COLO829 (cell line): ENCODE results near the gene VSIG8.

Experiments used
- DNase-seq: peaks from one replicate; pipeline ENCODE4 v3.0.0; 2012; ENCODE audit warnings: low spot score

Gene VSIG8

DNA sequence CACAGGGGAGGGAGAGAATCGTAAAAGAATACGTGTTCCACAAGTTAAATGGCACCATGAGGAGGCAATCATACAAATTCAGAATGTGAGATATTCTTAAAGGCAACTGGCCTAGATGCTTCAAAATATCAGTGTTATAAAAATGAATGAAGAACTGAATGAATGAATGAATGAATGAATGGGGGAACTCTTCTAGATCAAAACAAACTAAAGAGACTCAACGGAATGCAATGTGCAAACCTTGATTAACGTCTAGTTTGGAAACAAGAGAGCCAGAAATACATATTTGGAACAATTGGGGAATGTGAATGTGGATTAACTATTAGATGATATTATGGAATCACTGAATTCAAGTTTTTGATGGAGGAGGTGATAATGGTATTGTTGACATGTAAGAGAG lies 20.7 kb upstream of the VSIG8 start:
- no peak for DNase-seq

DNA sequence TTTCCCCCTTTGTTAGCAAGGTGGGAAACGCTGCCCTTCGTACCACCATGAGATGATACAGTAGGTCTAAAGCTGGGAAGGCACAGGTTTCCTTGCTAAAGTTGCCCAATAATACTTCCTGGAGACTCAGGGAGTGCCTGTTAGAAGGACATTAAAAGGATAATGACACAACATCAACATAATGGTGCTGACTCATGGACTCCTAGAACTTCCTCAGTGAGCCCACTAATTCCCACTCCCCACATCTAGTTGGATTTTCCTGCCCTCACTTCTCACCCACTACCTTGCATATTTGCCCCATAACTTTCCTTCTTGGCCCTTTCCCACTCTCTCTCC lies 20.0 kb upstream of the VSIG8 start:
- DNase-seq, result no peak

DNA sequence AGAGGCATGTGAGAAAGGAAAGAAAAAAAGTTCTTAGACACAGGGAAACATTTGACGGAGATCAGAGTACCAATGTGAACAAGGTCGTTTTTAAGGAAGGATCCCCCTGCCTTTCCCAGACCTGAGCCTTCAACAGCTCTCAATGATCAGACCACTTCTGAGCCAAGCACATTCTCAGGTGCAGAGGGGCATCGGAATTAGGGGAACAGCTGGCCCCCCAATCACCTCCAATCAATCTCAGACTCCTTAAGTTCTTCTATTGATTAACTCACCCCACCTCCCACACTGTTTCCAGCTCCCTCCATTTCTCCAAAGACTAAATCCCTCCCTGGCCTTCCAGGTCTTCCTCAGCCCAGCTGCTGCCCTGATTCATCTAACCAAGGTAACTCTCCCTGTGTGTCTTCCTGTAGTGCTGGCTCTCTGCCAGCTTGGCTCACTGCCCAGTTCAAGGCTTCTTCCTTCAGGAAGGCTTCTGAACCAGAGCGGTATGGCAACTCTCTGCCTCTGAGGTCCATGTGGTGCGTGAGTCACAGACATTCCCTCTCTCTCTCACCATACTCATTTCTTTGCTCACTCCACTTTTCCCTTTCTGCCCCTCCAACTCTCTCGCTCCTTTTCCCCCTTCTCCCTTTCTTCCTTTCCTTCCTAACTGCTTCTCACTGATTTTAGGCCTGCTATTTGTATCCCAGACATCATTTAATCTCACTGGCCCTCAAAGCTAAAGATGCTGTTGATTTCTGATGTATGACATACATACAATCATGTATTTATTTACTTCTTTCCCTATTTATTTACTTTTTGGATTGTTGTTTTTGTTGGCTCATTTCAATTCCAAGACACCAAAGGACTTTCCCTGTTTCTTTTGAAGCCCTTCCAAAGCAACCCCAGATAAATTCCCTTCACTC lies 19.4 kb upstream of the VSIG8 start:
- peak; percentile 89 for DNase-seq

DNA sequence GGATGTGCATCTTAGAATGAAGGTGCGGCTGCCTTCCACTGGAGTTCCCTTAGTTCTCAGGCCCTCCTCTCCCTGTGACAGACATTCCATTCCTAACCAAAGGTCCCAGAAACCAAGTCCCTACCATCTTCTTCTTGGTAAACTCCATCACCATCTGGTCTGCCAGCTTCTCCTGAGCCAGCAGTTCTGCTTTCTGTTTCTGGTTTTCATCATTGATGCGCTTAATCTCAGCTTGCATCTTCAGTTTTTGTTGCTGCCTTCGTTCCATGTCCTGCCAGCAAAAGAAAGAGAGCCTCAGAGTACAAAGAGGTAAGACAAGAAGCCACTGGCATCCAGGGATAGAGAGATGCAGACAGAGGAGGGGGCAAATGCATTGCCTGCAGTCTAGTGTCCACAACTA lies 18.0 kb upstream of the VSIG8 start:
- DNase-seq, result no peak

DNA sequence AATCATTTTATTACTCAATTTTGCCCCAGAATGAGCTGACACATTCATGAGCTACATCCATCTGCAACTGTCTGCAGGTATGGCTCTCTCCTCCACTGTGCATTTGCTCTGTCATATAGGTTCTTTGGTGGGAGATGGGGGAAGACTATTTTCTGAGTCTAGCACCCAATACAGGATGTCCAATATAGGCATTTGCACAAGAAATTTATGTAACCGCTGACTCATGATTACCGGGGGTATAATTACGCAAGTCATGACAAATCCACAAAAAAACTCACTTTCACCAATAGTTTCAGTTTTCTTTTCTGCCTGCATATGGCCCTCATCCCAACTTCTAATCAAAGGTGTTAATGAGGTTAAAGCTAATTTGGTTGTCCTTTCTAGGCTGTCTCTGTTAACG lies 17.5 kb upstream of the VSIG8 start:
- no peak for DNase-seq

DNA sequence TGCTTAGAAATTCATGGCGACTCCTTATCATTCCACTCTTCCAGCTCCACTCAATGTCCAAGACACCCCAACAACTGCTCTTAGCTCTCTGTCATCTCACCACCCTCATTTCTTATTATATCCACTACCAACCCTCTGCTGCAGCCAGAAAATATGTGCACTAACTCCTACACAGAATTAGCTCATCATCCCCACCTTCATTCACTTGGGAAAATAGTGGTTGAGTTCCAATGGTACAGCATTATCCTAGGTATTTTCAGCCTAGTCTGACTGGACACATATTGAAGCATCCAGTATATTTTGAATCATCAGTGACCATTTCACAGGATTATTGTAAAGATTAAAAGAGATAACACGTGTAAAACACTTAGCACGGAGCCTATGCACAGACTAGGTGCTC lies 16.7 kb upstream of the VSIG8 start:
- DNase-seq, result no peak

DNA sequence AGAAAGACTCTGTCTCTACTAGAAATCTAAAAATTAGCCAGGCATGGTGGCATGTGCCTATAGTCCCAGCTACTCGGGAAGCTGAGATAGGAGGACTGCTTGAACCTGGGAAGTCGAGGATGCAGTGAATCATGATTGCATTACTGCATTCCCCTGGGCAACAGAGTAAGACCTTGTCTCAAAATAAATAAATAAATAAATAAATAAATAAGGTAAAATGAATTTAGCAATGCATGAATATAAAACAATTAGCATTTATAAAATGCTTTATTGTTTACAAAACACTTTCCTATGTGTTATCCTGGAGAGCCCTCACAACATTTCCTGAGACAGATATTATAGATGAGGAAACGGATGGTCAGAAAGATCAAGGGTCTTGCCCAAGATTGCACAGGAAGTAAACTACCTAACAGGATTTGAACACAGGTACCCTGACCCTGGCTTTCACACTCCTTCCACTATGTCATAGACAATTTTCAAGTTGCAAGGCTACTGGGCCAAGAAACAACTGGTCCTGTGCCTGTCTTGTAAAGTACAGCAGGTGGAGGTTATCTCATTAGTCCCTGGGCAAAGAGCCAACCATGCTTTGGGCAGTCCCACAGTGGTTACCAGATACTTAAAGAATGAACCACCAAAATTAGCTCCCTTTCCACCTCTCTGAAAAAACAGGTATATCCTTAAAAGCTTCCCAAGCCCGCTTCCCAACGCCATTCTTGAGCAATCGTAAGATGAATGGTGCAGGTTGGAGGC lies 15.4 kb upstream of the VSIG8 start:
- DNase-seq, result no peak

DNA sequence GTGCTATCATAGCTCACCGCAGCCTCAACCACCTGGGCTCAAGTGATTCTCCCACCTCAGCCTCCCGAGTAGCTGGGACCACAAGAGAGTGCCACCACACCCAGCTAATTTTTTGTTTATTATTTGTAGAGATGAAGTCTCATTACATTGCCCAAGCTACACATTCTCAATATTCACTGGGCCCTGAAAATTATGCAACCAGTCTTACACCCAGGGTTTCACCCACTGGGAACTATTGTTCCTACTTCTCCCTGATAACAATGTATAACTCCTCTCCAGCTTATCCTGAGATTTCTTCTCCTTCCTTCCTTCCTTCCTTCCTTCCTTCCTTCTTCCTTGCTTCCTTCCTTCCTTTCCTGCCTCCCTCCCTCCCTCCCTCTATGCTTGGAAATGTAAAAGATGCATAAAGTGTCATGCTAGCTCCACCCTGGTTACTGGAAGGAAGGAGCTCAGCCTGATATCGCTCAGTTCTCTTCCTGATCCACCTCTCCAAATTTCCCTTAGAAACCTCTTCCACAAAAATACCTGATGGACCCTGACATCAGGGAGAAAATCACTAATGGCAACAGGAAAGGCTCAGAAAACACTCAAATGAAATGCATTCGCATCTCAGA lies 11.2 kb upstream of the VSIG8 start:
- no peak for DNase-seq

DNA sequence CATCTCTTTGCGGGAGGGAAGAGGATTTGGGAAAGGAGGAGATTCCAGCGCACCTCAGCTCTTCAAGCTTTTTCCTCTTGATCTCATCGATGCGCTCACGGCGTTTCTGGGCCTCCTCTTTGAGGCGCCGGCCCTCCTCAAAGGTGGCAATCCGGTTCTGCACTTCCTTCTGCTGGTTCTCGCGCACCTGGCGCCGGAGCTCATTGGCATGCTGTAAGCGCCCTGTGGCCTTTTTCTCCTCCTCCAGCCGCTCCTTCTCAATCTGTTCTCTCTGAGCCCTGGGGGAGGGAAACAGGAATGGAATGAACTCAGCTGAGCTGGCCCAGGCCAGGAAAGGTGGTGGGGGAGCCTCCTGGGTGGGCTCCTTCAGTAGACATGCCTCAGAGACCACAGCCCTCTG lies 10.4 kb upstream of the VSIG8 start:
- no peak for DNase-seq

DNA sequence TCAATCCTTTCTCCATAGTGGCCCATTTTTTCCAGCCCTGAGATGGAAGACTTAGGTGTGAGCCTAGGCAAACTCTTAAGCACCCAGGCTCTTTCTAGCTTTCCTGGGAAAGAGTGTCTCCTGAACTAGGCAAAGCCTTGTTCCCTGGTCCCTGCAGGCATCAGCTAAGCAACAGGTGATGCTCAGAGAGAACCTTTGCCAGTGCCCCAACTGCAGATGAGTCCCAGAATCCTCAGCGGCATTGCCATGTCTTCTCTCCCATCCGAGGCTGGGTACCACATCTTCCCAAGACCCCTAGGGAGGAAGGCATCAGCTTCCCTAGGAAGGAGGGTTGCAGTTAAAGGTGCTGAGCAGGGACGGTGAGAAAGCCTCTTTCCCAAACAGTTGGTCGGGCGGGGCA lies 8.2 kb upstream of the VSIG8 start:
- no peak for DNase-seq

DNA sequence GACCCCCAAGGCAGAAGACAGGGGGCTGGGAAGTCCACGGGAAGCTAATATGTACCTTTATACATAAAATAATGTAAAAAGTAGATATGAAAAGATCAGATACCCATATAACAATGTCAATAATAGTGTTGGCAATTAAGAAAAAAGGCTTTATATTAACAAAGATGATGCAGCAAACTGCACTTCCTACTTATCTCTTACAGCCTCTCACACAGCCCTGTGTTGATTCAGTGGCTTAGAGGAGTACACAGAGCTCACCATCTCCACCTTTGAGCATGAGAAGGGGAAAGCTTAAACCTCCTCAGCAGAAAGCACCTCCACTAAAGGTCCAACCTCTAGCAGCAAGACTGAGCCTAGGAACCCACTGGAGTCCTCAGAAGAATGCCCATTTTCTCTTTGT lies 7.2 kb upstream of the VSIG8 start:
- no peak for DNase-seq

DNA sequence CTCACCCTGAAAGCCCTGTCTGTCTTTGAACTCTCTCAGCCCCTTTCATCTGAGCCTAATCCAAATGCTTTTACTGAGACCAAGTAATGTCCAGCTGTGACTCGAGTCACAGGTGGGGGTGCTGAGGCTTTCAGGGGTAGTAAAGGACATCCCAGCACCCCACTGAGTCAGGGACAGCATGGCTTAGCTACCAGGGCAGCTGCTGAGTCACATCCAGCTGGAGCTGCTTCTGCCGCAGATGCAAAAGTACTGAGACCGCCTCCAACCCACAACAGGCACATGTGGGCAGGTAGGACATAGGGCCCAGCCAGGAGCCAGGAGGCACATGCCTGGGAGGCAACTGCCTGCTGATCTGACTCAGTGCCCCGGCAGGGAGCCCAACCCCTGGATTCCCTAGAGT lies 6.7 kb upstream of the VSIG8 start:
- DNase-seq, result no peak

DNA sequence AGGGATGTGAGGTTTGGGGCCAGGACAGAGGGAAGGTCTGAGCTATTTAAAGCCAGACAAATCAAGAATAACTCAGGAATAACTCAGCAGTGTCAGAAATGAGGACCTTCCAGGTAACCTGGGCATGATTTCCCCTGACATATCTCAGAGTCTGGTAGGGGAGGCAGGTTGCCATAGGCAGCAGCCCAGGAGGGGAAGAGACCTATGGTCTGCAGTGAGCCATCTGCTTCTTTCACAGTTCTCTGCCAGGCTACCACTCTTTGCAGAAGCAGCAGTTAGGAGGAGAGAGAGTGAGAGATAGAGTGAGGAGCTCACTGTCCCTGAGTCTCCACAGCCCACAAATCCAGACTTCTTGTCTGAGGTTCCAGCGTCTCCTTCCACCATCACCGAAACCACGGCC lies 6.3 kb upstream of the VSIG8 start:
- DNase-seq, result no peak

DNA sequence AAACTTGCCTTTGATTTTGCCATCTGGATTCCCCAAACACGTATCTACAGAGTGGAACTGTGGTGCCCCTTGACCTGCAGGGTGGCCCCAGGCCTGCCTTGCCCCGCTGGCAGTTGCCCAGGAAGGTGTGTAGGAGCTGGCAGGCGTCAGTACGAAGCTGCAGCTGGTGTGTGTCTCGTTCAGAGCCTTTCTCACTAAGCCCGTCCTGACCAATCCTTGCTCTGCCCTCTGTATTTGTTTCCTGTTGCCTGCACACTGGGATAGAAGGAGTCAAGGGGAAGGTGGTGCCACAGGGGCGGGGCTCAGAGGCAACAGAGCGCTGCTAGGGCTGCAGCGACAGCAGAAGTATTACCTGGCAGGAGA lies 5.2 kb upstream of the VSIG8 start:
- DNase-seq, result no peak

DNA sequence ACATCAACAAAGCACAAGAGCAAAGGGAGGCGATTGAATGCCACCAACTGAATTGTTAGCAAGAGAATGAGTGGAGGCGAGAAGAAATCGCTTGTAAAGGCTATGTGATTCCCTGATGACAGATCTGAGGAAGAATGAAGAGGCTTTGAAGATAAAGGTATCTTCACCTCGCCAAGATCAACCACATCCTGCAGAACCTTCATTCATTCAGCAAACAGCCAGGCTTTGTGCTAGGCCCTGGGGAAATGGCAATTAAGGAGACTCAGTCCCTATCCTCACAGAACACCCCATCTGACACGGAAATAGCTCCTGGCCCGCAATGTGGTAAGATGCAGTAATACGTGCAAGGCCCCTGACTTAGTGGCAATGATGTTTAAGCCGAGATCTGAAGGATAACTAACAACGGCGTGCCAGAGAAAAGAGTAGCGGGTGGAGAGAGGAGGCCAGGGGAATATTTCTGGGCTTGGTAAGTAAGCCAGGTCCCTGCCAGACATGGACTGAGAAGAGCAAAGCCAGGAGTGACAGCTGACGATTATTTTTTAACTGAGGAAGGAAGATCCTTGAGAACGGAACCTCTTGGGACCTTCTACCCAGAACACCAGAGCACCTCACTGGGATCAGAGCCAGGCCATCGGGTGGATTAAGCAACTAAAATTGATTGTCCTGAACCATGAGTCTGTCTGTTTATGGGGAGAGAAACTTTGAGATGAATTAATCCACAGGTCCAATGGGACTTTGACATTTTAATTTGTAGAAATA lies 4.6 kb upstream of the VSIG8 start:
- no peak for DNase-seq

DNA sequence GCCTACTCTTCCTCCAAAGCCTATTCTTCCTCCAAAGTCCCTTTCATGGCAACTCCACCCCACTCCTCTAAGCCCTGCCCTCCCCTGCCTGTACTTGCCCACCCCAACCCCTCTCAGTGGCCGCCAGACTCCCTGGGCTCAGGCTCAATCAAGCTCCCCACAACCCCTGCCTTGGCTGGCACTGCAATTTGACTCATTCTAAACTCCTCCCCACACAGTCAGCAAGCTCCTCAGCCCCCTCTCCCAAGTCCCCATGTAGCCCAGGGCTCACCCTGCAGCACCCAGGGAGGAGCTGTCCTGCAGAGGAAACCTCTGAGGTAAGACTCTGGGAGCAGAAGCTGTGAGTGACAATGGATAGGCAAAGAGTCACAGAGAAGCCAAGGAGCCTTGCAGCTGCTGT lies 3.6 kb upstream of the VSIG8 start:
- DNase-seq, result no peak

DNA sequence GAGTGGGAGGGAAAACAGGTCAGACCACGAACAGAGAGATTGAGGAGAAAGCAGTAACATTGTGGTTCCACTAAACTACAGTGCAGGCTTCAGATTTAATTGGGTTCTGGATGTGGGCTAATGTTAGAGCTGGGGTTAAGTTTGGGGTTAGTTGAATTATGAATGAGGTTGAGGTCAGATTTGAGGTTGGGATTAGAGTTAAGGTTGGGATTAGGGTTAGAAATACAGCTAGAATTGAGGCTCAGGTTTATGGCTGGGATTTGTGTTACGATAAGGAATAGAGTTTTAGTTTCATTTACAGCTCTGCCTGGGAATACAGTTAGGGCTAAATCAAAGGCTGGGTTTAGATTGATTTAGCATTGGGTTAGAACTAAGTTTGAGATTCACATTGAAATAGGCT lies 1.8 kb upstream of the VSIG8 start:
- DNase-seq, result no peak

DNA sequence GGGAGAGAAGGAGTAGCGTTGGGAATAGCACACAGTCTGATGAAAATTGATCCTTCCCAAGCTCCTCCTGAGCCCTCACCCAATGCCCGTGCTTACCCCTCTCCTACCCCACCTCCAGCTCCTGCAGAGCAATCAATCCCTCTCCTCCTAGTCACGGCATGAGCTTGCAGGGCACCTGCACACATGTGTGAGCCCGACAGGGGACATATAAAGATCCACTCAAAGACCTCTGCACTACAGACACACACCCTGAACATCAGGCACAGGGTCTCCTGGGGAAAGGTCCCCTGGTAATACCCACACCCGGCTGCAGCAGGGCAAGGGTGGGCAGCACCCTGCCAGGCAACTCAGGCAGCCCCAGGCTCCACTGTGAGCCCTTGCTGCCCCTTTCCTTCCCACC lies 426 bp downstream of the VSIG8 start:
- no peak for DNase-seq

DNA sequence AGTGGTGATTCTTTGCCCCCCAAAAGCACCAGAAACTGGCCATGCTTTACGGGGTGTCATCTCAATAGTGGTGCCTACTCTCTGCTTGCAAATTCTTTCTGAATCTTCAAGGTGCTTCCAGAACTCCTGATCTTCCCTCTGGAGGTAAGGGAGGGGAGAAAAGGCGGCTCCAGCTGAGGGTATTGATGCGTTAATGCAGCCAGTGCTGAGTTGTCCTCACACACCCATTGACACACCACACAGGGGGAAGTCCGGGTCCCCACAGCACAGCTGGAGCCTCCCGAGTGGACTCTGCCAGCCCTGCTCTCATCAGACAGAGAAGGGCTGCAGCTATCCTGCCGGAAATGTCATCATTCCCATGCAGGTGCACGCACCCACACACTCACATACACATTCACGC lies 1.2 kb downstream of the VSIG8 start:
- DNase-seq, result no peak

DNA sequence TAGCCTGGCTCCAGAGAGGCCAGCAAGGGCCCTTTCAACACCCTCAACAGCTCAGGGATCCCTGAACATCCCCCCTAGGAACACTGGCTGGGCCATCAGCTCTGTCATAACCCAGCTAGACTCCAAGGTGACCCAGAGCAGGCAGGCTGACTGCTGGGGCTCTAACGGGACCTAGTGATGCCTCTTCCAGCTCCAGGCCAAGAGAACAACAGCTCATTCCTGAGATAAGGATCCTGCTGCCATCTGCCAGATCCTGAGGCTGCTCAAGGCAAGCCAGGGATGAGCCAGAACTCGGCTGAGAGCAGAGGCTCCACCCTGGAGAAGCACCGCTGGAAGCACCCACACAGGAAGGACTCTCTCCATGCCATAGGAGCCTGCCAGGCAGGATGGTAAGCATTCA lies 2.0 kb downstream of the VSIG8 start:
- no peak for DNase-seq

DNA sequence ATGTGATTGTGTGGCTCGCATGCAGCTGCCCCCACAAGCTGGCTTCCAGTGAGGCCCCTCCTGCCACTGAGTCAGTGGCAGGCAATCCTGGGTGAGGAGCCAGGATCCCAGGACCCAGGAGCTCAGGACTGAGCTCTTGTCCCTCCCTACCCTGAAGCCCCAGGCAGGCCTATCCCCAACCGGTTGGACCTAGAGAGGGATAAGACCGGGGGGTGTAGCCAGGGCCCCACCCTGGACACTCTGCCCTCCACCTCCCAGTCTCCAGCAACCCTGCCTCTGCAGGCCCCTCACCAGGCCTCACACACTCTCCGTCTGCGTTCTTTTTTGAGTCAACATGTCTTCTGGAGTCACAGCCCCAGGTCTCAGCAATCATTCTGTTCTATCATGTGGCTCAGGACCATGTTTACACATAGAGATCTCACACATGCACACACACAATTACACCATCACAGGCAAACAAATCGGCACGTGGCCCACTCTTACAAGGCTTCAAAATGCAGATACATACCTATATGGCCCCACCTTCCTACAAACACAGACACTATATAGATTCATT lies 2.6 kb downstream of the VSIG8 start:
- no peak for DNase-seq

DNA sequence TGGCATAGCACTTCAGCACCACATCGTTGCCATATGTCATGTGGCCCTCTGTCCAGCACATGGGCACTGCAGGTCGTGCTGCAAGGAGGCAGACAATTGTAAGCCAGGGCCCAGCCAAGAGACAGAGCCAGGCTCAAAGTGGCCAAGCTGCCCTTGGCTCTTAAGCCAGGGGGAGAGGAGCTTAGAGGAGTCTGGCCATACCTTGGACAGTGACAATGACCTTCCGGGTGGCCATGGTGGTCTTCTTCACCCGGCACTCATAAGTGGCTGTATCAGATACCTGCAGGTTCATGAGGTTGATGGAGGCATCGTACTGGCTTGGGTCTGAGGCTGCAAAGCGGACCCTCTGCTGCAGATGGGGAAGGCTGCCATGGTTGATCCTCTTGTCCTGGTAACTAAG lies 4.6 kb downstream of the VSIG8 start:
- no peak for DNase-seq
